ENCODE measurements around the gene RPTOR.

The RPTOR gene

DNA sequence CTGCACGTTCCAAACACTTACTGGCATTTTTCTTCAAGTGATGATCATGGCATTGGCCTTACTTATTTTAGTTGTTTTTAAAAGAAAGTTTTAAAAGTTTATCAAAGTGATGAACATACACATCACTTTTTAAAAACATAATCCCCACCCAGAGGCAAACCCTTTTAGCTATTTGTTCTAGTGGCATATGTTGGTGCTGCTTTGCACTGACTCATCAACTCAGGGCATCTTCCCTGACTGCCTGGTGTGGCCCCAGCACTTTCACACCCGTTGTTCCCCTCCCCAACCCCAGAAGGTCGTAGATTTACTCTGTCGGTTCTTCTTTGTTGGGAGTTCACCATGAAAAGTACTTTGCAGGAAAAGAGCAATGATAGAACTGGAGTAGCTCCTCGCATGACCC is 161.3 kb downstream of the RPTOR start:
- H3K4me3 ChIP-seq (ENCODE audit: control insufficient read depth, low read depth, low read length) = no peak overlapping the region
- TF ChIP-seq, protein P1, sequence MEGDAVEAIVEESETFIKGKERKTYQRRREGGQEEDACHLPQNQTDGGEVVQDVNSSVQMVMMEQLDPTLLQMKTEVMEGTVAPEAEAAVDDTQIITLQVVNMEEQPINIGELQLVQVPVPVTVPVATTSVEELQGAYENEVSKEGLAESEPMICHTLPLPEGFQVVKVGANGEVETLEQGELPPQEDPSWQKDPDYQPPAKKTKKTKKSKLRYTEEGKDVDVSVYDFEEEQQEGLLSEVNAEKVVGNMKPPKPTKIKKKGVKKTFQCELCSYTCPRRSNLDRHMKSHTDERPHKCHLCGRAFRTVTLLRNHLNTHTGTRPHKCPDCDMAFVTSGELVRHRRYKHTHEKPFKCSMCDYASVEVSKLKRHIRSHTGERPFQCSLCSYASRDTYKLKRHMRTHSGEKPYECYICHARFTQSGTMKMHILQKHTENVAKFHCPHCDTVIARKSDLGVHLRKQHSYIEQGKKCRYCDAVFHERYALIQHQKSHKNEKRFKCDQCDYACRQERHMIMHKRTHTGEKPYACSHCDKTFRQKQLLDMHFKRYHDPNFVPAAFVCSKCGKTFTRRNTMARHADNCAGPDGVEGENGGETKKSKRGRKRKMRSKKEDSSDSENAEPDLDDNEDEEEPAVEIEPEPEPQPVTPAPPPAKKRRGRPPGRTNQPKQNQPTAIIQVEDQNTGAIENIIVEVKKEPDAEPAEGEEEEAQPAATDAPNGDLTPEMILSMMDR (IDR thresholded peaks at IDR 0.05; ENCODE audit: control insufficient read depth, insufficient read depth, low read depth, low read length, missing control alignments) = no peak
- no peak for DNase-seq (ENCODE audit: low read depth)

DNA sequence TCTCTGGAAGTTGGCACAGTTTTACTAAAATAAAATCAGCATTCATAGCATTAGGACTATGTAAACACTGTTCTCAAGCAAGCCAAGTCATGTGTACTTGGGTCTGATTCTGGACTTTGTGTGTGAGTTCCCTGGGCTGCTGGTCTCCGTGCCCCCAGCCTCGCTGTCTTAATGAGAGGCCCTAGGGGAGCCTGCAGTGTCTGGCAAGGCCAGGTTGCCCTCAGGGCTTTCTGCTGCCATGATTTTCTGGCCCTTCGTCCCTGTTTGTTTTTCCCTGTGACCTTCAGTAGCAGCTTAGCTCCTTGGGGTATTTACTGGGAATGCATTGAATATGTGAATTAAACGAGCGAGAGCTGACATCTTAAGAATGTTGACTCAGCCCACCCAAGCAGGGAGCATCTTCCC is 161.8 kb downstream of the RPTOR start:
- no peak overlapping the region for H3K4me3 ChIP-seq (ENCODE audit: control insufficient read depth, low read depth, low read length)
- TF ChIP-seq, protein P1 (IDR thresholded peaks at IDR 0.05; ENCODE audit: control insufficient read depth, insufficient read depth, low read depth, low read length, missing control alignments) = no peak
- no peak for DNase-seq (ENCODE audit: low read depth)

DNA sequence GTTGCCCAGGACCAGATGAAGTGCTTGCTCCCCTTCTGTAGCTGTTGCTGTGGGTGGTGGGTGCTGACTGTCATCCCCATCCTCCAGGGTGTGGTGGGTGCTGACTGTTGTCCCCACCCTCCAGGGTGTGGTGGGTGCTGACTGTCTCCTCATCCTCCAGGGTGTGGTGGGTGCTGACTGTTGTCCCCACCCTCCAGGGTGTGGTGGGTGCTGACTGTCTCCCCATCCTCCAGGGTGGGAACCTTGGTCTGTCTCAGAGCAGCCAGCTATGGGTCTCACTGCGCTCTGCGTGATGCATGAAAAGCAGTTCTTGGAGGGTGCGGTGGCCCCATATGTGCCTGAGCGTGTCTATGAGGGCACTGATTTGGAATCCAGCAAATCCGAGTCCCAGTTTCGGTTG is 163.8 kb downstream of the RPTOR start:
- TF ChIP-seq, protein P1 (IDR thresholded peaks at IDR 0.05; ENCODE audit: control insufficient read depth, insufficient read depth, low read depth, low read length, missing control alignments) = no peak
- DNase-seq (ENCODE audit: low read depth) = no peak
- no peak overlapping the region for H3K4me3 ChIP-seq (ENCODE audit: control insufficient read depth, low read depth, low read length)

DNA sequence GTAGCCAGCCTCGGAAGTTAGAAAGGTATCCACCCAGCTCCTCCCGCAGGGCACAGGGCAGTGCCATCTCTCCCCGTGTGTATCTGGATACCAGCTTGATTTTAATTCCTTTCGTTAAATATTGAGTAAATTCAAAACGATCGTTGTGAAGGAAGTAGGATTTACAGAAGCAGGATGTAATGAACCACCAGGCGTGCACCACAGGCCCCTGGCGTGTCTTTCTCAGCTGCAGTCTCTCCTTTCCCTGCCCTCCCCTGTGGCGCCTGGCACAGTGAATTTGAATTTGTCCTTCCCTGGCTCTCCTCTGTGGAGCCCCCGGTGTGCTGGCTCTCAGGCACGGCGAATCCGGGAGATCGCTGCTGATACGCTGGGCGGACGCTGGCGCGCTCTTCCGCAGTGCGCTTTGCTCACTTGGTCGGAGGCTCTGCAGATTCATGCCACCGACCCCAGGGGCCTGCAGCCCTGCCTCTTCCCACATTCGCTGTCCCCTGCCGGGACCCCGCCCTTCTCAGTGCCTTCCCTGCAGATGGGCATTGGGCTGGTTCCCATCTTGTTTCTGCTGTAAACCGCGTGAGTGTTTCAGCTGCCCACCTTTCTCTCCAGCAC is 164.6 kb downstream of the RPTOR start:
- no peak for DNase-seq (ENCODE audit: low read depth)
- TF ChIP-seq, protein P1 (IDR thresholded peaks at IDR 0.05; ENCODE audit: control insufficient read depth, insufficient read depth, low read depth, low read length, missing control alignments) = no peak
- H3K4me3 ChIP-seq (ENCODE audit: control insufficient read depth, low read depth, low read length) = no peak overlapping the region

DNA sequence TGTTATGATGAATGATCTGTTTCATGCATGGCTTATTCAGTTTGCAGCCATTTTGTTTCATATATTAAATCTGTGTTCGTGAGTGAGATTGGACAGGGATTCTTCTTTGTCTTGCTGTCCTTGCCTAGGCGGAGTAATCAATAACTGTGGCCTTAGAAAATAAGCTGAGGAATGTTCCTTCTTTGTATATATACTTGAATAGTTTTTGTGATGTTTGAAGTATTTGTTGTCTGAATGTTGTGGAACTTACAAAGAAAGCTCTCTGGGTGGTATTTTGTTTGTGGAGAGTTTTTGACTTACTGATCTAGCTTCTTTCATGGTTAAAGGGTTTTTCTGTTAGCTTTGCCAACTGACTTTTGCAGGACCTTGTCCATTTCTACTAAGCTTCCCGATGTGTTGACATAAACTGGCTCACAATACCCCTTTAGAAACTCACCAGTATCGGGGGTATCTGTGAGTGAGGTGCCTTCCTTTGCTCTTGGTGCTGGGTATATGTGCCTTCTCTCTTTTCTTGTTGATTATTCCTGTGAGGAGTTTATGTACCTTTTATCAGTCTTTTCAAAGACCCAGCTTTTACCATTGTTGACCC is 166.2 kb downstream of the RPTOR start:
- no peak for DNase-seq (ENCODE audit: low read depth)
- H3K4me3 ChIP-seq (ENCODE audit: control insufficient read depth, low read depth, low read length) = no peak overlapping the region
- TF ChIP-seq, protein P1 (IDR thresholded peaks at IDR 0.05; ENCODE audit: control insufficient read depth, insufficient read depth, low read depth, low read length, missing control alignments) = no peak

DNA sequence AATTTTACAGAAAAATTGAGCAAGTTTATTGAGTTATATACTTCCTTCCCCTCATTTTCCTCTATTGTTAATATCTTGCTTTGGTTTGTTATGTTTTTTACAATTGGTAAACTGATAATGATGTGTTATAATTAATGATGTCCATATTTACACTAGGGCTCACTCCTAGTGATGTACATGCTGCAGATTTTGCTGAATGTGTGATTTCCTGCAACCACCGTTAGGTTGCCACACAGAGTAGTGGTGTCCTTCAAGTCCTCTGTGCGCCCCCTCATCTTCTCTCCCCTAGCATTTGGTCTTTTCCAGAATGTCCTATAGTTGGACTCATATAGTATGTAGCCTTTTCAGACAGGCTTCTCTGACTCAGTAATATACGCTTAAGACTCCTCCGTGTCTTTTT is 167.5 kb downstream of the RPTOR start:
- DNase-seq (ENCODE audit: low read depth) = no peak
- H3K4me3 ChIP-seq (ENCODE audit: control insufficient read depth, low read depth, low read length) = no peak overlapping the region
- TF ChIP-seq, protein P1 (IDR thresholded peaks at IDR 0.05; ENCODE audit: control insufficient read depth, insufficient read depth, low read depth, low read length, missing control alignments) = no peak
